ENCODE results near the gene ATP6V0A1. TPM values are rescaled to one million over a fixed set of nuclear protein-coding genes. Genes with fewer than 3 reads are reported as not detected.

ATP6V0A1 gene
- total and polyA plus RNA-seq, 2 of the 4 experiments (the other 2 are of a cell fraction), result 18.8 to 34.0 TPM

GRCh38 chr17:42502091-42502490 lies 43.4 kb downstream of the ATP6V0A1 start:
- dilution Hi-C loops (cut with HindIII; ENCODE audit: low sequenced_read_pairs, unreplicated experiment), result no loop called here
- Histone ChIP-seq H2AFZ (replicated peaks; ENCODE audit: low read length, poor library complexity) (no peak overlapping the region), H3K79me1 (ENCODE audit: low read depth in 1 of 2, low read length in 2 of 2) (no peaks in the 10 kb centered on the region), H4K20me1 (ENCODE audit: insufficient read depth, low read length) (no peaks in the 10 kb centered on the region), H3K56ac (ENCODE audit: extremely low read depth, insufficient read depth, low read length) (no peak overlapping the region), H2BK120ac (ENCODE audit: low read depth, low read length) (no peak overlapping the region), H3K9me3 (ENCODE audit: control insufficient read depth, insufficient read depth, low read length) (no peaks in the 10 kb centered on the region), H3K27ac (ENCODE audit: insufficient read depth, low read length) (no peak overlapping the region), H4K5ac (ENCODE audit: low read depth, low read length) (no peak overlapping the region), H3K4me3 (ENCODE audit: insufficient read depth, low read depth, low read length) (no peak overlapping the region), H3K4ac (ENCODE audit: low read depth, low read length) (no peak overlapping the region), H3K23ac (ENCODE audit: low read depth, low read length) (no peak overlapping the region), H3K14ac (replicated peaks; ENCODE audit: low read depth, low read length) (no peak overlapping the region), H2AK9ac (replicated peaks; ENCODE audit: low read depth, low read length, poor library complexity) (no peak overlapping the region), H3K18ac (ENCODE audit: low read depth, low read length) (no peak overlapping the region), H3K9ac (ENCODE audit: low read depth, low read length) (no peak overlapping the region), H3K36me3 (ENCODE audit: control insufficient read depth, insufficient read depth, low read length) (peaks cover 22% of the 10 kb centered on the region), H4K8ac (ENCODE audit: low read depth in 2 of 2, low read length in 2 of 2) (no peak overlapping the region), H2AK5ac (ENCODE audit: low read depth, low read length) (no peak overlapping the region), H2BK15ac (ENCODE audit: low read depth, low read length) (no peak overlapping the region), H3K27me3 (ENCODE audit: control insufficient read depth, insufficient read depth, low read length) (no peaks in the 10 kb centered on the region), H3K9me1 (ENCODE audit: insufficient read depth, low read length) (no peaks in the 10 kb centered on the region), H3K4me2 (ENCODE audit: low read depth, low read length) (no peak overlapping the region), H2BK20ac (ENCODE audit: low read depth, low read length) (no peak overlapping the region), H3K4me1 (ENCODE audit: control insufficient read depth, insufficient read depth, low read length) (no peaks in the 10 kb centered on the region), H2BK5ac (ENCODE audit: low read depth, low read length, poor library complexity, severe bottlenecking) (no peak overlapping the region), H4K91ac (ENCODE audit: insufficient read depth, low read depth, low read length) (no peak overlapping the region)
- ChIA-PET CTCF (interaction anchor here (0.7 kb wide), 1 partner anchor 11 kb away, joined by 3 read pairs; no protein-coding TSS in a partner anchor), POLR2A (ENCODE audit: unreplicated experiment) (no interaction called here)
- in situ Hi-C loops (cut with MboI; ENCODE audit: low sequenced_read_pairs), result no loop called here
- BruUV-seq (replicated peaks), result no TSS peak
- 100% methylated on average over 2 of the region's 5 CpGs; no CpG with 5 or more reads in 1 of the 2 experiments for WGBS, 2 experiments (ENCODE audit: extremely low coverage in 2 of 2, insufficient read length in 1 of 2)
- no peak for DNase-seq
- intact Hi-C loops (cut with micrococcal nuclease), result loop anchor here (5.0 kb wide), 1 partner anchor 35 kb away; no protein-coding TSS in a partner anchor
- no peak for ATAC-seq (ENCODE audit: low read depth)
- TF ChIP-seq SMC3 (IDR thresholded peaks at IDR 0.05; ENCODE audit: low read depth, low read length) (no peak), MAZ (IDR thresholded peaks at IDR 0.05; ENCODE audit: borderline replicate concordance, low read depth, low read length) (no peak), ELK1 (IDR thresholded peaks at IDR 0.05; ENCODE audit: borderline replicate concordance, low read depth, low read length) (no peak), NFE2L2 (IDR thresholded peaks at IDR 0.05; ENCODE audit: low read depth, low read length) (no peak), RAD21 (IDR thresholded peaks at IDR 0.05; ENCODE audit: low read length) (no peak), MAFK (IDR thresholded peaks at IDR 0.05; ENCODE audit: low read depth, low read length) (no peak), FOS (IDR thresholded peaks at IDR 0.05; ENCODE audit: low read depth, low read length) (no peak), RCOR1 (IDR thresholded peaks at IDR 0.05; ENCODE audit: insufficient replicate concordance, low read length) (no peak), POLR2A (IDR thresholded peaks at IDR 0.05; ENCODE audit: low read depth, low read length) (no peak), CEBPB (IDR thresholded peaks at IDR 0.05; ENCODE audit: low read depth, low read length) (no peak), CTCF (conservative IDR thresholded peaks at IDR 0.05; ENCODE audit: low read depth, low read length) (no peak), MXI1 (IDR thresholded peaks at IDR 0.05; ENCODE audit: borderline replicate concordance, low read depth, low read length) (no peak), RFX5 (IDR thresholded peaks at IDR 0.05; ENCODE audit: low read depth, low read length) (no peak), CHD1 (IDR thresholded peaks at IDR 0.05; ENCODE audit: low read depth, low read length) (no peak)

Measured in IMR-90 (cell line).